H1 (cell line): ENCODE measurements around the gene GAST. TPM values are rescaled to one million over a fixed set of nuclear protein-coding genes. Genes with fewer than 3 reads are reported as not detected.

ENCODE experiments used
- CTCF ChIA-PET: fragments of 300-600 bp; sonication (Branson Sonifier 250); formaldehyde crosslinking; loops from one replicate; lab custom pipeline; 2021; ENCODE audit not compliant: partially characterized antibody; lab: Charles Lee
- POLR2A ChIA-PET: fragments of 300-600 bp; sonication (Branson Sonifier 250); formaldehyde crosslinking; loops from one replicate; lab custom pipeline; 2021; ENCODE audit warnings: inconsistent platforms; ENCODE audit not compliant: partially characterized antibody; lab: Charles Lee
- DNase-seq, 2 experiments: peaks; one replicate each; pipeline versions ENCODE4 v3.0.0 to v3.0.0-alpha.2; 2010 to 2022; ENCODE audit warnings: low spot score in 2 of 2, low read depth in 1 of 2, mixed read lengths in 1 of 2
- FAIRE-seq: peaks from 2 replicates; lab custom pipeline; 2011; peaks lifted over from hg19 to GRCh38; lab: Jason Lieb, UNC
- H2AFZ ChIP-seq: 2 replicates; pipeline ENCODE4 v1.8.1; 2012; ENCODE audit warnings: low read length, inconsistent platforms
- H2AK5ac ChIP-seq: 2 replicates; pipeline ENCODE4 v1.6.1; 2013; ENCODE audit warnings: low read depth, low read length
- H2BK120ac ChIP-seq: replicated peaks from 2 replicates; pipeline ENCODE3; 2013; ENCODE audit warnings: low read depth, low read length, inconsistent platforms
- H2BK12ac ChIP-seq: 2 replicates; pipeline ENCODE4 v1.6.1; 2013; ENCODE audit warnings: low read depth, low read length
- H2BK15ac ChIP-seq: 2 replicates; pipeline ENCODE4 v1.6.1; 2013; ENCODE audit warnings: low read length
- H2BK20ac ChIP-seq: 2 replicates; pipeline ENCODE4 v1.6.1; 2013; ENCODE audit warnings: low read length
- H2BK5ac ChIP-seq: 2 replicates; pipeline ENCODE4 v1.6.1; 2013; ENCODE audit warnings: low read depth, low read length
- H3K14ac ChIP-seq: 2 replicates; pipeline ENCODE4 v1.6.1; 2013; ENCODE audit warnings: inconsistent platforms; ENCODE audit not compliant: insufficient read length
- H3K18ac ChIP-seq: 2 replicates; pipeline ENCODE4 v1.6.1; 2013; ENCODE audit warnings: low read length; ENCODE audit errors: extremely low read depth
- H3K23ac ChIP-seq: 2 replicates; pipeline ENCODE4 v1.6.1; 2013; ENCODE audit warnings: inconsistent platforms; ENCODE audit not compliant: insufficient read length
- H3K23me2 ChIP-seq: 2 replicates; pipeline ENCODE4 v1.6.1; 2013; ENCODE audit warnings: low read depth, low read length
- H3K27ac ChIP-seq: 2 replicates; pipeline ENCODE4 v1.6.1; 2011; ENCODE audit warnings: low read depth, low read length, inconsistent platforms
- H3K27me3 ChIP-seq, 4 experiments: replicated peaks in 1 of 4; 1 replicate in 1 of 4; 2 replicates in 3 of 4; pipeline versions ENCODE4 v1.6.1 to v1.8.1; 2011 to 2013; ENCODE audit warnings: low read length in 3 of 4, mild to moderate bottlenecking in 3 of 4, inconsistent platforms in 2 of 4, mixed read lengths in 2 of 4, moderate library complexity in 1 of 4; ENCODE audit not compliant: control insufficient read depth in 3 of 4, insufficient read depth in 3 of 4; ENCODE audit errors: extremely low read depth in 1 of 4
- H3K36me3 ChIP-seq, 4 experiments: 2 replicates each; pipeline versions ENCODE4 v1.6.1 to v1.8.1; 2011 to 2013; ENCODE audit warnings: mild to moderate bottlenecking in 4 of 4, low read length in 3 of 4, moderate library complexity in 2 of 4, control low read depth in 1 of 4, inconsistent platforms in 1 of 4; ENCODE audit not compliant: insufficient read depth in 4 of 4, control insufficient read depth in 2 of 4
- H3K4ac ChIP-seq: replicated peaks from 2 replicates; pipeline ENCODE3; 2013; ENCODE audit warnings: low read length, low read depth, mixed read lengths, inconsistent platforms; ENCODE audit not compliant: insufficient read length
- H3K4me1 ChIP-seq, 4 experiments: replicated peaks in 1 of 4; 1 replicate in 1 of 4; 2 replicates in 3 of 4; pipeline versions ENCODE4 v1.6.1 to v1.8.1; 2011 to 2013; ENCODE audit warnings: low read length in 3 of 4, inconsistent platforms in 2 of 4, mixed read lengths in 1 of 4; ENCODE audit not compliant: insufficient read depth in 4 of 4, control insufficient read depth in 3 of 4
- H3K4me2 ChIP-seq, 2 experiments: 2 replicates each; pipeline versions ENCODE4 v1.6.1 to v1.8.1; 2011 to 2013; ENCODE audit warnings: low read depth in 2 of 2, low read length in 2 of 2, control low read depth in 1 of 2, inconsistent platforms in 1 of 2, mild to moderate bottlenecking in 1 of 2; ENCODE audit not compliant: insufficient read depth in 1 of 2
- H3K4me3 ChIP-seq, 4 experiments: fragments of 200-600, 300-600 bp in 1 of 4; sonication (generic), shearing (Covaris generic), sonication (Bioruptor Twin) in 1 of 4; 2 replicates each; pipeline versions ENCODE4 v1.5.1 to v1.8.1; 2011 to 2016; ENCODE audit warnings: low read length in 4 of 4, low read depth in 3 of 4, control low read depth in 2 of 4, inconsistent platforms in 2 of 4, mild to moderate bottlenecking in 2 of 4, mixed read lengths in 1 of 4, moderate library complexity in 1 of 4; ENCODE audit not compliant: insufficient read depth in 2 of 4; ENCODE audit errors: extremely low read depth in 1 of 4
- H3K56ac ChIP-seq: replicated peaks from 2 replicates; pipeline ENCODE3; 2013; ENCODE audit warnings: low read depth, mild to moderate bottlenecking, mixed read lengths, low read length, inconsistent platforms; ENCODE audit not compliant: insufficient read length
- H3K79me1 ChIP-seq: 2 replicates; pipeline ENCODE4 v1.6.1; 2013; ENCODE audit warnings: low read depth, low read length, control low read depth
- H3K79me2 ChIP-seq, 2 experiments: 2 replicates each; pipeline versions ENCODE4 v1.6.1 to v1.8.1; 2012 to 2013; ENCODE audit warnings: low read length in 2 of 2, mild to moderate bottlenecking in 2 of 2, inconsistent platforms in 1 of 2; ENCODE audit not compliant: insufficient read depth in 2 of 2, control insufficient read depth in 1 of 2
- H3K9ac ChIP-seq, 4 experiments: replicated peaks in 1 of 4; 1 replicate in 1 of 4; 2 replicates in 3 of 4; pipeline versions ENCODE4 v1.6.1 to v1.8.1; 2011 to 2013; ENCODE audit warnings: low read depth in 3 of 4, low read length in 3 of 4, control low read depth in 2 of 4, mild to moderate bottlenecking in 2 of 4, moderate library complexity in 2 of 4, inconsistent platforms in 1 of 4; ENCODE audit errors: extremely low read depth in 1 of 4
- H3K9me3 ChIP-seq, 2 experiments: 2 replicates each; pipeline versions ENCODE4 v1.6.1 to v1.8.1; 2012 to 2013; ENCODE audit warnings: mild to moderate bottlenecking in 2 of 2, moderate library complexity in 2 of 2, control low read depth in 1 of 2, inconsistent platforms in 1 of 2, low read depth in 1 of 2, low read length in 1 of 2, mixed read lengths in 1 of 2; ENCODE audit not compliant: insufficient read depth in 2 of 2
- H4K20me1 ChIP-seq, 2 experiments: replicated peaks in 1 of 2; 2 replicates each; pipeline versions ENCODE3 to v1.8.1; 2011 to 2013; ENCODE audit warnings: inconsistent platforms in 2 of 2, low read length in 2 of 2, mild to moderate bottlenecking in 1 of 2; ENCODE audit not compliant: insufficient read depth in 2 of 2, control insufficient read depth in 1 of 2
- H4K5ac ChIP-seq: 2 replicates; pipeline ENCODE4 v1.6.1; 2013; ENCODE audit warnings: low read length, low read depth, mixed read lengths, inconsistent platforms; ENCODE audit not compliant: insufficient read length
- H4K8ac ChIP-seq: 2 replicates; pipeline ENCODE4 v1.8.0; 2013; ENCODE audit warnings: mild to moderate bottlenecking, moderate library complexity, low read length, inconsistent platforms; ENCODE audit not compliant: insufficient read depth; ENCODE audit errors: extremely low read depth
- H4K91ac ChIP-seq: replicated peaks from 2 replicates; pipeline ENCODE3; 2013; ENCODE audit warnings: low read length, mixed read lengths, inconsistent platforms; ENCODE audit not compliant: insufficient read length
- ASH2L ChIP-seq: fragments of 200-600, 300-600 bp; sonication (generic); IDR thresholded peaks from one replicate; pipeline ENCODE4 v1.7.1; 2017; ENCODE audit warnings: low read length
- BACH1 ChIP-seq: IDR thresholded peaks from 2 replicates; pipeline ENCODE4 v1.6.1; 2012; ENCODE audit warnings: low read length, improper control_type of control experiment
- BCL11A ChIP-seq, 2 experiments: IDR thresholded peaks; one replicate each; pipeline ENCODE4 v1.6.1; 2011; ENCODE audit warnings: low read depth in 2 of 2, low read length in 2 of 2, mild to moderate bottlenecking in 2 of 2
- CREB1 ChIP-seq: IDR thresholded peaks from 2 replicates; pipeline ENCODE4 v1.6.1; 2012; ENCODE audit warnings: inconsistent platforms
- FOSL1 ChIP-seq: IDR thresholded peaks from 2 replicates; pipeline ENCODE4 v1.6.1; 2011; ENCODE audit warnings: mild to moderate bottlenecking, low read depth, low read length, moderate library complexity; ENCODE audit not compliant: insufficient read depth
- KDM1A ChIP-seq: fragments of 200-600, 300-600 bp; sonication (generic); IDR thresholded peaks from 2 replicates; pipeline ENCODE4 v1.7.1; 2016; ENCODE audit warnings: mild to moderate bottlenecking, low read length, borderline replicate concordance
- MAFK ChIP-seq: IDR thresholded peaks from 2 replicates; pipeline ENCODE4 v1.6.1; 2012; ENCODE audit warnings: low read depth, mild to moderate bottlenecking, improper control_type of control experiment, low read length
- POLR2A ChIP-seq, 2 experiments: IDR thresholded peaks; 1 replicate in 1 of 2; 2 replicates in 1 of 2; pipeline ENCODE4 v1.6.1; 2011; ENCODE audit warnings: low read depth in 2 of 2, low read length in 2 of 2, mild to moderate bottlenecking in 2 of 2; ENCODE audit errors: control extremely low read depth in 1 of 2
- POU5F1 ChIP-seq: IDR thresholded peaks from 2 replicates; pipeline ENCODE4 v1.6.1; 2011; ENCODE audit warnings: low read depth, mild to moderate bottlenecking, low read length, moderate library complexity
- RNF2 ChIP-seq: fragments of 200-900, 300-1000 bp; sonication (generic); IDR thresholded peaks from 2 replicates; pipeline ENCODE4 v1.7.1; 2016; ENCODE audit warnings: borderline replicate concordance, low read depth, mild to moderate bottlenecking, antibody characterized with exemption, low read length; ENCODE audit not compliant: poor library complexity, severe bottlenecking; ENCODE audit errors: missing control alignments
- SAP30 ChIP-seq: fragments of 300-600 bp; sonication (generic); IDR thresholded peaks from 2 replicates; pipeline ENCODE4 v1.7.1; 2012; ENCODE audit warnings: low read length, moderate library complexity, mild to moderate bottlenecking, inconsistent platforms; ENCODE audit not compliant: insufficient read depth, insufficient replicate concordance
- SP4 ChIP-seq: IDR thresholded peaks from 2 replicates; pipeline ENCODE4 v1.6.1; 2012; ENCODE audit warnings: low read length, inconsistent platforms
- TAF7 ChIP-seq: optimal IDR thresholded peaks from 2 replicates; pipeline ENCODE3; 2011; ENCODE audit warnings: low read depth, mild to moderate bottlenecking, inconsistent platforms, low read length, moderate library complexity, borderline replicate concordance
- TBP ChIP-seq: IDR thresholded peaks from 2 replicates; pipeline ENCODE4 v1.6.1; 2011; ENCODE audit warnings: low read depth, low read length, improper control_type of control experiment
- TEAD4 ChIP-seq: IDR thresholded peaks from 2 replicates; pipeline ENCODE4 v1.6.1; 2012; ENCODE audit warnings: low read depth, low read length, inconsistent platforms, mixed read lengths
- WGBS, 2 experiments: shearing (Covaris generic) in 1 of 2; methylation state at CpG; one replicate each; pipeline versions ENCODE4 v1.1.6 to v1.1.7; 2013 to 2015; ENCODE audit warnings: low lambda C conversion rate in 2 of 2, mixed read lengths in 2 of 2, inconsistent platforms in 1 of 2, low coverage in 1 of 2, missing lambda C conversion rate in 1 of 2; ENCODE audit not compliant: insufficient replicate concordance in 2 of 2, insufficient coverage in 1 of 2, insufficient read length in 1 of 2; ENCODE audit errors: extremely low coverage in 1 of 2, missing lambda C conversion rate in 1 of 2; 5-methylcytosine and 5-hydroxymethylcytosine counted together
- polyA plus RNA-seq, 7 experiments: library from polyadenylated mRNA; depleted of rRNA in 3 of 7; stranded (reverse) in 5 of 7; unstranded in 2 of 7; fragments of >200 nt in 5 of 7; fragments of 200-250 nt in 2 of 7; gene quantifications; 1 replicate in 5 of 7; 2 replicates in 1 of 7; 4 replicates in 1 of 7; pipeline versions ENCODE4 v1.2.1 to v1.2.3, GENCODE V29; 2011 to 2013; ENCODE audit warnings: missing spikeins in 2 of 7, mixed read lengths in 2 of 7
- total RNA-seq: library from RNA; stranded (reverse); fragmentation: NEBNext Ultra II Directional; extraction: Animal tissue kit (Norgen Biotek cat#: 25700); gene quantifications from 2 replicates; pipeline ENCODE4 v1.2.1, GENCODE V29; 2021

The GAST gene
- total and polyA plus RNA-seq, 2 of the 8 experiments (the other 6 are each of a cell fraction or from before 2014, with no cell fraction given): not detected

- no peak overlapping the region for H4K5ac ChIP-seq
- H2BK20ac ChIP-seq: no peak overlapping the region
- no peaks in the 10 kb centered on the region for H3K79me2 ChIP-seq
- DNase-seq (no peak), FAIRE-seq (no peak)
- H3K23me2 ChIP-seq: peaks cover 10% of the 10 kb centered on the region
- no peaks in the 10 kb centered on the region for H3K79me1 ChIP-seq
- H3K23ac ChIP-seq: no peak overlapping the region
- no peak overlapping the region for H3K4ac ChIP-seq
- H3K4me2 ChIP-seq: no peak overlapping the region
- no peak overlapping the region for H2BK120ac ChIP-seq
- H2BK5ac ChIP-seq: no peak overlapping the region
- peak overlapping the region; percentile 92; the same call in 1 of the 2 replicates for H2BK15ac ChIP-seq
- H2BK12ac ChIP-seq: 0 out of 2 replicates have a peak overlapping the region, but pooled peaks have one; percentile 2
- no peaks in the 10 kb centered on the region for H3K36me3 ChIP-seq
- no peak overlapping the region for H2AFZ ChIP-seq
- H3K18ac ChIP-seq: no peak overlapping the region
- H3K27ac ChIP-seq: no peak overlapping the region
- H3K14ac ChIP-seq: no peak overlapping the region
- no peak overlapping the region for H4K91ac ChIP-seq
- H4K20me1 ChIP-seq: no peaks in the 10 kb centered on the region
- H3K9ac ChIP-seq: no peak overlapping the region
- no peak overlapping the region; the same call in 1 of the 2 replicates for H4K8ac ChIP-seq
- no peak overlapping the region for H3K4me3 ChIP-seq
- H3K9me3 ChIP-seq: no peaks in the 10 kb centered on the region
- ChIA-PET CTCF (interaction anchor here (0.6 to 12.1 kb wide), 26 partner anchors 14 to 806 kb away, joined by 3 to 338 read pairs (median 6); partner anchors contain the start of genes EIF1 and KRT17), POLR2A (interaction anchor here (1.4 to 7.6 kb wide), 4 partner anchors 10 to 136 kb away, joined by 4 to 106 read pairs (median 10); partner anchors contain the start of genes EIF1 and KRT19)
- 96% methylated on average over 2 of the region's 2 CpGs; no CpG with 5 or more reads in 1 of the 2 experiments for WGBS, 2 experiments
- H3K4me1 ChIP-seq: peaks cover 0 to 14% (median 6%) of the 10 kb centered on the region in 4 experiments; a peak in 5 of 7 replicates
- no peak overlapping the region for H3K56ac ChIP-seq
- H3K27me3 ChIP-seq: no peaks in the 10 kb centered on the region; a peak in 3 of 7 replicates
- H2AK5ac ChIP-seq: no peak overlapping the region; the same call in 1 of the 2 replicates
- no peak for TF ChIP-seq RNF2
- TF ChIP-seq KDM1A: no peak
- no peak for TF ChIP-seq POLR2A (IDR thresholded peaks at IDR 0.05; ENCODE audit: control extremely low read depth in 1 of 2, low read depth in 2 of 2, low read length in 2 of 2)
- TF ChIP-seq BCL11A (IDR thresholded peaks at IDR 0.05; ENCODE audit: low read depth in 2 of 2, low read length in 2 of 2): no peak
- TF ChIP-seq TBP: no peak
- no peak for TF ChIP-seq SP4
- TF ChIP-seq POU5F1: no peak
- no peak for TF ChIP-seq SAP30
- no peak for TF ChIP-seq TAF7
- TF ChIP-seq BACH1: no peak
- no peak for TF ChIP-seq TEAD4
- TF ChIP-seq CREB1: no peak
- no peak for TF ChIP-seq ASH2L
- TF ChIP-seq FOSL1: no peak
- no peak for TF ChIP-seq MAFK
These were observed 48.0 kb upstream of the GAST start for GRCh38 chr17:41664172-41664457.
